GM18519 (cell line): ENCODE results near the gene TLR10.
A peak's percentile ranks its signal among the peaks of the same experiment; 100 is the strongest.

Source experiments
- ATAC-seq: cut with Tn5 transposase; IDR thresholded peaks from one replicate; pipeline ENCODE4 v1.9.1; 2021; ENCODE audit warnings: mild to moderate bottlenecking, moderate library complexity; ENCODE audit not compliant: unreplicated experiment, low FRiP score

Gene TLR10

DNA sequence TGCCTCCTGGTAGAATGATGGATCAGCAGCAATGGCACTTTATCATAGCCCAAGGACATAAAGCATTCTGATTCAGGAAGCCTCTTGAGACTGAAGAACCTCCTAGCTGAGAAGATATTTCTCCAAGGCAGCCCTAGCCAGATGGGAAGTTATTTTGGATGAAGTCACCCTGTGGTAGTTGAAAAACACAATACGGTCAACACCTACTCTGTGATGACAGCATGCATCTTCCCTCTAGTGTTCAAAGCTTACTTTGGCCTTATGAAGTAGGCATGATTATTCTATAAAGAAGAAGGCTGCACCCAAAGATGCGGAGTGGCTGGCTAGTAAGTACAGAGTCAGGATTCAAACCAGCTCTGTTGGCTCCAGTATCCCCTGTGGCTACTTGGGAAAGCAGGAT lies 47.9 kb downstream of the TLR10 start:
- no peak for ATAC-seq

DNA sequence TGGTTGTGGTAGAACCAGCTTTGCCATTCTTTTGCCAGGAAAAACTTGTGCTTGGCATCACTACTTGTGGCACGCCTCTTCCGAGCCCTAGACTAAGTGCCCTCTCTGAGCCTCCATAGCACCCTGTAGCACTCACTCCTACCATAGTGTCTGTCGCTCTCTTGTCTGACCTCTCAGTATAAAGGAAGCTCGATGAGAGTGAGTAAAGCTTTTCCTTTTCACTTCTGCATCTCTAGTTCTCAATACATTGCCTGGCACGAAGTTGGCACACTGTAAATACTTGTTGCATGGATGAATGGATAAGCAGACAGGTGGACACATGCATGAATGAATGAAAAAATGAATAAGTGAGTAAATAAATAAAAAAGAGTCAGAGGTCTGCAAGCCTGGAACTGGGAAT lies 48.3 kb downstream of the TLR10 start:
- no peak for ATAC-seq

DNA sequence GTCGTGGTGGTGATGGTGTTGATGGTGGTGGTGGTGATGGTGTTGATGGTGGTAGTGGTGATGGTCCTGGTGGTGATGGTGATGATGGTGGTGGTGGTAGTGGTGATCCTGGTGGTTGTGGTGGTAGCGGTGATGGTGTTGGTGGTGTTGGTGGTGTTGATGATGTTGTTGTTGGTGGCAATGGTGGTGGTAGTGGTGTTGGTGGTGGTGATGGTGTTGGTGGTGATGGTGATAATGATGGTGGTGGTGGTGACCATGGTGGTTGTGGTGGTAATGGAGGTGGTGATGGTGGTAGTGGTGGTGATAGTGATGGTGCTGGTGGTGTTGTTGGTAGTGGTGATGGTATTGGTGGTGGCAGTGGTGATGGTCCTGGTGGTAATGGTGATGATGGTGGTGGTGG lies 49.1 kb downstream of the TLR10 start:
- no peak for ATAC-seq

DNA sequence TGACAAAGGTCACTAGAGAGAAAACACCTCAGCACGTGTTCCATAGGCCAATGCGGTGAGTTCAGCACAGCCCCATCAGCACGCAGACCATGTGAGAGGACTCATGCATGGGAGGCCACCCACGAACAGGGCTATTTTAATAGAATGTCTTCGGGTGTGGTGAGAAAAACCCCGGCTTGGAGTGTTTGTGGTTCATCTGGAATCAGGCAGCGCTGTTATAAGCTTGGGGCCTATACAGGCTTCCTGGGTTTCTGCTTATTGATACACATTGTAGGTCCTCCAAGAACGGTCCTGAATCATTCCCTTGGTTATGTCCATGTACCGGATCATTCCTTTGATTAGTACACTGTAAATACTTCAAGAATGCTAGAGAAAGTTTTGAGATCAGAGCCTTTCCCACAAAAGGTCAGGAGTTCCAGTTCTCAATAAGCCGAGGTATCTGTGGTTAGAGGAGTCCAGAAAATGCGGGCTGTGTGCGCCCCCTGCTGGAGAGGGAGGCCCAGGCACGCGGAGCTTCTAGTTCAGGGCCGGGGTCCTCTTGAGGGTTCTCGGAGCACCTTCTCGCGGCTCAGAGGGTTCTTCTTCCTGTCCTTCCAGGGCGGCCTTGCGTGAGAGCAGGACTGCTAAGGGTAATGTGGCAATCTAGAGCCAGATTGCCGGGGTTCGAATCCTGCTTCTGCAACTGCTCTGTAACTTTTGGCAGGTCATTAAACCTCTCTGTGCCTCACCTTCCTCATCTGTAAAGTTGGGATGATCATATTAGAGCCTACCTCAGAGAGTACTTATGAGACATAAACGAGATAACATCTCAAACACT lies 51.8 kb downstream of the TLR10 start:
- peak; percentile 85 for ATAC-seq

DNA sequence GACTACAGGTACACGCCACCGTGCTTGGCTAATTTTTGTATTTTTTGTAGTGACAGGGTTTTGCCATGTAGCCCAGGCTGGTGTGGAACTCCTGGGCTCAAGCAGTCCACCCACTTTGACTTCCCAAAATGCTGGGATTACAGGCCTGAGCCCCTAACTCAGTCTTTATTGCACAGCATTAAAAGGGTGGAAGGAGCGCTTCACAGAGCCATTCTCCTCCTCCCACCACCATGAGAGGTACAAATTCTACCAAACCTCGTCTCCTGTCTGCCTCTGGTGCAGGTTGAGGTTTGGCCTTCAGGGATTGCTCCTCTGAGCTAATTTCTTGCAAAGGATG lies 52.3 kb downstream of the TLR10 start:
- no peak for ATAC-seq

DNA sequence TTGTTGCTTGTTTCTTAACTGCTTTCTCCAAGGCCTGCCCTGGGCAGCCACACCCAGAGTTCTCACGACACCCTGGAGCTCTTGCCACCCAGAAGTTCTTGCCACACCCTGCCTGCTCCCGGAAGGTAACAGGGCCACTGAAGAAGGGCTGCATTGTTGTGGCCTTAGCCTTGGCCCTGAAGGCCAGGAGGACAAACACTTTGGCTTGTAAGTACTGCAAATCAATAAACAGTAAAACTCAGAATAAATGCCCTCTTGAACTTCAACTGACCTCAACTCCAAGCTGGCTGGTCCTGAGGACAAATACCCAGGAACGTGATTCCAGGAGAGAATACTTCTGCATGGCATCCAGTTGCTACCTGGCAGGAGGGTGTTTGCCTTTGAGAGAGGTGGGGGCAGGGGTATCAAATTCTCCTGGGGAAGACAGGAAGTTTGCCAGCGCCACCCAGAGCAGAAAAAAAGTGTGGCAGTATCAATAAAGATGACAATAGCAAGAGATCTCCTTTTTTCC lies 54.1 kb downstream of the TLR10 start:
- no peak for ATAC-seq

DNA sequence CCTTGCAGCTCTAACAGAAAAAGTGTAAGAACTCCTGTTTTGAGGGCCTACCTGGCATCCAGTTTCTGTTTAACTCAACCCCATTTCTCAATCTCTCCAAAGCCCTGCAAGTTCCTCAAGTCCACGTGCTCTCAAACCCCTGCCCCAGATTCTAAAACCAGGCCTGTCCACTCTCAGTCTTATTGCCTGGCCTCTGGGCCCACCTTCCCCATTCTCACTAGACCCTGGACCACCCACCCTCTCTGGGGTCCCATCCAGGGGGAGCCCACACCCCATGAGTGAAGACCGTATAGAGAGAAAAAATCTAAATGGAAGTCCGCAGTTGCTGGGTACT lies 58.3 kb downstream of the TLR10 start:
- no peak for ATAC-seq

DNA sequence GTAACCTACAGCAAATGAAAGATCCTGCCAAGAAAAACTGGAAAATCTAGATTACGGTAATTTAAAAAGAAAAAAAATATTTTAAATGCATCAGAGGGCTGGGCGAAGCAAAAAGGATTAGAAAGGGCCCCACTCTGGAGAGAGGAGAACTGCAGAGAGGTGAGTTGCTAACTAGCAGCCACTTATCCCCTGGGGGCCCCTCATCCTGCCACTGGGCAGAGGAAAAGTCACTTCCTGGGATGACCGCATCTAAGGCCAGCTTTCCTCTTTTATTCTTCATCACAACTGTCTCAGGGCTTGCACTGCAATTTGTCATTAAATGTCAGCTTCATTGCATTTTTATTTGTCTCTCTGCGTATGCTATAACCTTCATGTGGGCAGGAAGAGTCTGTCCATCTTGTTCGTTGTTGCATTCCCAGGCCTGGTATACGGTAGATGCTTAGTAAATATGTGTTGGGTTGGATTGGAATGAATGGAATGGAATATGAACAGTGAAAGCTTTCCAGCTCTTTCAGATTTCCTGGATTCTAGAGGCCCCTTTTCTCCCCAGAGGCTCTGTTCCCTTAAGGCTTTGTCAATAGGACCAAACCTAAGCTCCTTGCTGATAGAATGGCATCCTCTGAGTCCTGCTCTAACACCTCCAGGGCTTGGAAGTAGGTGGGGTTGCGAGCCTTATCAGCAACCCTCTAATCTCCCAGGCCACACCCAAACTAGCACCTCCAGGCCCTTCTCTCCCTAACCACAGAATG lies 58.9 kb downstream of the TLR10 start:
- ATAC-seq: no peak

DNA sequence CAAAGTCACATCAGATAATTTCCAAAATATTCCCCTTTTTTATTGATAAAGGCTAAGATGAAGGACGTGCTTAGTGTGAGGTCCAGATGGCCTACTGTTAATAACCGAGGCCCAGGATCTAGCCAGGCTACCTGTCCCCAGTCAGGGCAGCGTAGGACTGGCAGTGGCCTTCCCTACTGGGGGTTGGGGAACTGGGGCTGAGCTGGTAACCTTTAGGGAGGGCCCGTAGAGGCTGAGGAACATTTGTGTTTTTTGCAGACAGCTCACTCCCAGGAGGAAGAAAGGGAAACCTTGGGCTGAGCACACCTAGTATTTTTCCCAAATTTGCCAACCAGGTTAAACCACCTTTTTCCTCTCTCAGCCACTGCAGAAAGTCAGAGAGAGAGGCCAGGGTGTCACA lies 59.7 kb downstream of the TLR10 start:
- ATAC-seq: no peak
